ENCODE measurements around the gene RNF5.
A peak's percentile ranks its signal among the peaks of the same experiment; 100 is the strongest.
"Not testable (repeated sequence)": the region's sequence is repeated elsewhere in the genome, so short reads cannot be mapped to it uniquely, and the experiment has no call there.

RNF5 gene

GRCh38 chr6:32190911-32191677 is 12.9 kb downstream of the RNF5 start:
- TF ChIP-seq JUND (IDR thresholded peaks at IDR 0.05; ENCODE audit: low read depth) = no peak
- in situ Hi-C loops (cut with HindIII; ENCODE audit: low pct_unique_long_range_greater_than_20kb, low sequenced_read_pairs) = no loop called here
- DNase-seq (ENCODE audit: low read depth in 1 of 2, low spot score in 1 of 2) = no peak

- in situ Hi-C loops (cut with HindIII; ENCODE audit: low pct_unique_long_range_greater_than_20kb, low sequenced_read_pairs) = no loop called here
- TF ChIP-seq JUND (IDR thresholded peaks at IDR 0.05; ENCODE audit: low read depth) = no peak
- DNase-seq (ENCODE audit: low read depth in 1 of 2, low spot score in 1 of 2) = no peak
Measured at GRCh38 chr6:32191696-32192607, 13.7 kb downstream of the RNF5 start.

- DNase-seq (ENCODE audit: low read depth in 1 of 2, low spot score in 1 of 2) = no peak
- no peak for TF ChIP-seq JUND (IDR thresholded peaks at IDR 0.05; ENCODE audit: low read depth)
- in situ Hi-C loops (cut with HindIII; ENCODE audit: low pct_unique_long_range_greater_than_20kb, low sequenced_read_pairs) = no loop called here
Measured at GRCh38 chr6:32192608-32193039, 14.4 kb downstream of the RNF5 start, which contains the start of gene GPSM3. Gene GPSM3, minus strand, starts transcription at chr6:32192643. Its CDS starts 130 bp downstream, at chr6:32192513.

- DNase-seq (ENCODE audit: low read depth in 1 of 2, low spot score in 1 of 2); in situ Hi-C loops (cut with HindIII; ENCODE audit: low pct_unique_long_range_greater_than_20kb, low sequenced_read_pairs): not testable (repeated sequence)
Measured at GRCh38 chr6:32193096-32193495, 14.9 kb downstream of the RNF5 start.

GRCh38 chr6:32194388-32194787 is 16.2 kb downstream of the RNF5 start:
- TF ChIP-seq JUND (IDR thresholded peaks at IDR 0.05; ENCODE audit: low read depth) = no peak
- no peak for DNase-seq (ENCODE audit: low read depth in 1 of 2, low spot score in 1 of 2)
- in situ Hi-C loops (cut with HindIII; ENCODE audit: low pct_unique_long_range_greater_than_20kb, low sequenced_read_pairs) = no loop called here

GRCh38 chr6:32194825-32195651 is 16.8 kb downstream of the RNF5 start:
- in situ Hi-C loops (cut with HindIII; ENCODE audit: low pct_unique_long_range_greater_than_20kb, low sequenced_read_pairs) = no loop called here
- TF ChIP-seq JUND (IDR thresholded peaks at IDR 0.05; ENCODE audit: low read depth) = no peak
- DNase-seq (ENCODE audit: low read depth in 1 of 2, low spot score in 1 of 2) = peak in 1 of 2 experiments; percentile 80

GRCh38 chr6:32195652-32195901 is 17.4 kb downstream of the RNF5 start:
- in situ Hi-C loops (cut with HindIII; ENCODE audit: low pct_unique_long_range_greater_than_20kb, low sequenced_read_pairs) = no loop called here

GRCh38 chr6:32195902-32196681 is 17.9 kb downstream of the RNF5 start:
- no peak for TF ChIP-seq JUND (IDR thresholded peaks at IDR 0.05; ENCODE audit: low read depth)
- peak; percentile 39 to 62 for DNase-seq (ENCODE audit: low read depth in 1 of 2, low spot score in 1 of 2)
- in situ Hi-C loops (cut with HindIII; ENCODE audit: low pct_unique_long_range_greater_than_20kb, low sequenced_read_pairs) = no loop called here

More at GRCh38 chr6:32195652-32195901, 17.4 kb downstream of the RNF5 start:
- no peak for TF ChIP-seq JUND (IDR thresholded peaks at IDR 0.05; ENCODE audit: low read depth)
- peak; percentile 88 to 100 for DNase-seq (ENCODE audit: low read depth in 1 of 2, low spot score in 1 of 2)

- no peak for DNase-seq (ENCODE audit: low read depth in 1 of 2, low spot score in 1 of 2)
- in situ Hi-C loops (cut with HindIII; ENCODE audit: low pct_unique_long_range_greater_than_20kb, low sequenced_read_pairs) = no loop called here
- no peak for TF ChIP-seq JUND (IDR thresholded peaks at IDR 0.05; ENCODE audit: low read depth)
Measured at GRCh38 chr6:32196682-32197616, 18.7 kb downstream of the RNF5 start.

- DNase-seq (ENCODE audit: low read depth in 1 of 2, low spot score in 1 of 2) = no peak
- TF ChIP-seq JUND (IDR thresholded peaks at IDR 0.05; ENCODE audit: low read depth) = no peak
- in situ Hi-C loops (cut with HindIII; ENCODE audit: low pct_unique_long_range_greater_than_20kb, low sequenced_read_pairs) = no loop called here
Measured at GRCh38 chr6:32198345-32198696, 20.1 kb downstream of the RNF5 start.

GRCh38 chr6:32198866-32199265 is 20.7 kb downstream of the RNF5 start:
- in situ Hi-C loops (cut with HindIII; ENCODE audit: low pct_unique_long_range_greater_than_20kb, low sequenced_read_pairs) = no loop called here
- no peak for DNase-seq (ENCODE audit: low read depth in 1 of 2, low spot score in 1 of 2)
- no peak for TF ChIP-seq JUND (IDR thresholded peaks at IDR 0.05; ENCODE audit: low read depth)

Measured in T47D (cell line).